ENCODE measurements around the gene BCAS1.

The BCAS1 gene

DNA sequence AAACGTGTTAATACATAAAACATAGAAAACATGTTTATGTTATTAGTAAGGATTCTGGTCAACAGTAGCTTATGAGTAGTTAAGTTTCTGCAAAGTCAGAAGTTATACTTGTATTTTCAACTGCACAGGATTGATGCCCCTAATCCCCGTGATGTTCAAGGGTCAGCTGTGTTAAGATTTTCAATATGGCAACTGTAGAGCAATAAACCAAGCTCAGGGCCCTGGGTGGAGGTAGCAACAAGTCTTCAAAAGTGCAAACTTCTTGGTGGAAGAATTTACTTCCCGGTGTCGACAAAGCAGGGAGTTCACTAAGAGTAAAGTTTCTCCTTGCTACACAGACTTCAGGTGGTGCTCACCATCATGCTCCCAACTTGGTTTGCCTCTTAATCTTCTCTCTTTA is 4.1 kb upstream of the BCAS1 start:
- DNase-seq (ENCODE audit: low spot score): no peak

DNA sequence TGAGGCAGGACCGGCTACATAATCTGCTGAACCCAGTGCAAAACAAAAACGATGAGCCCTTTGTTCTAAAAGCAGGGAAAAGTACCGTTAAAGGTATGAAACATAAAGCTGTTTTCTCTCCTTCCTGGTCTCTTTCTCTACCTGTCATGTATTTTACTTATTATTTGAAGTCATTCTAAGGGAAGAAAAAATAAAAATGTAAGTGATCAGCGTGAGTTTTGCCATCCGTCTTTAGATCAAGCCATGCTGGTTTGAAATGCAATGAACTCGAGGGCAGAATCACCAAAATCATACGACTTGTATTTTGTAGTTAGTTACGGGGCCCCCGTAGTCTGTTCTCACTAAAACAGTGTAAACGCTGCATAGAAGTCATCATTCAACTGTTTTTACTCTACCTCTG is 2.9 kb upstream of the BCAS1 start:
- no peak for DNase-seq (ENCODE audit: low spot score)

DNA sequence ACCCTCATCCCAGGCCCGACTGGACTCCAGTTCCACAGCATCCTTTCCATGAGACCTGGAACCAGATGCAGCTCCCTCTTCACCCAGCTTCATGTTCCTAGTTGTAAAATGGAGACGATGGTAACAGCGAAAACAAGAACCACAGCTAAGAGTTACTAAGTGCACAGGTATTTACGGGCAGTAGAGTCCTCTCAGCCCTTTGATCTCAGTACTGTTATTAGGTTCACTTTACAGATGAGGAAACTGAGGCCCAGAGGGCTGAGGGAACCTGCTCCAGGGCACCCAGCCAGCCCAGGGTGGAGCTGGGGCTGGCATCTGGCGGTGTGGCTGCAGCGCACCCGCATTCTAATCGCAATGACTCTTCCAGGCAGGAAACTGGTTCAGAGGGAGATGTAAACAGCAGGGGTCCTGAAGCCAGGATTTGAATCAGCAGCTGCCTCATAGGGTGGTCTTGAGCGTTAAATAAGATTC is 858 bp downstream of the BCAS1 start:
- no peak for DNase-seq (ENCODE audit: low spot score)

DNA sequence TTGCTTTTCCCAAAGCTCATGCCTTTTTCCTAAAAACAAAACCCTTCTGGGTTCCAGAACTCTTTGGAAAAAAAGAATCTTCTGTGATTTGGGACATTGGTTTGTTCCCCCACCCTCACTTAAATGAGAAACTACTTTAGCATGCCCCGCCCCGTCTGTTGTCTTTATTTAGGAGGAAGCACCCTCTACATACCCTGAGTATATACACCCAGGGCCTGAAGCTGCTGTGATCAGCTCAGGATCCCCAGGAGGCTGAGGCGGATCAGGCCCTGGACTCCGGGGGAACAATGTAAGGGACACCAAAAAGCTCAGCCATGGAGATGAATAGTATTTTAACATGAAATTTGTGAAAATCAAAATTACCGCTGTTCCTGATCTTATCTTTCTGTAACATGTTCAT is 1.4 kb downstream of the BCAS1 start:
- DNase-seq (ENCODE audit: low spot score): no peak

DNA sequence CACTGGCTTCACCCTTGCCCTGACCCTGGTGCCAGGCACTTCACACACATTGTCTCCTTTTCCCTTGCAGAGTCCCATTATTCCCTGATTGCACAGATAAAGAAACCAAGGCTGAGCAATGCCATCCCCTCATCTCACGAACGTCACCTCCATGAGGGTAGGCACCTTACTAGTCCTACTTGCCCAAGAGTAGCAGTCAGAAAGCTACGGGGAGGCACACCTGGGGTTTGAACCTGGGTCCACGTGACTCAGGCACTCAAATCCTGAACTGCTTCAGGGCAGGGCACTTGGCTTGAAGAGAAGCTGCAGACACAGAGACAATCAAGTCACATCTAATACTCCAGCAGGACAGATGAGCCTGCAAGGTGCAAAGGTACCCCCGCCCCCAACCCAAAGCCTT is 1.9 kb downstream of the BCAS1 start:
- DNase-seq (ENCODE audit: low spot score): no peak

DNA sequence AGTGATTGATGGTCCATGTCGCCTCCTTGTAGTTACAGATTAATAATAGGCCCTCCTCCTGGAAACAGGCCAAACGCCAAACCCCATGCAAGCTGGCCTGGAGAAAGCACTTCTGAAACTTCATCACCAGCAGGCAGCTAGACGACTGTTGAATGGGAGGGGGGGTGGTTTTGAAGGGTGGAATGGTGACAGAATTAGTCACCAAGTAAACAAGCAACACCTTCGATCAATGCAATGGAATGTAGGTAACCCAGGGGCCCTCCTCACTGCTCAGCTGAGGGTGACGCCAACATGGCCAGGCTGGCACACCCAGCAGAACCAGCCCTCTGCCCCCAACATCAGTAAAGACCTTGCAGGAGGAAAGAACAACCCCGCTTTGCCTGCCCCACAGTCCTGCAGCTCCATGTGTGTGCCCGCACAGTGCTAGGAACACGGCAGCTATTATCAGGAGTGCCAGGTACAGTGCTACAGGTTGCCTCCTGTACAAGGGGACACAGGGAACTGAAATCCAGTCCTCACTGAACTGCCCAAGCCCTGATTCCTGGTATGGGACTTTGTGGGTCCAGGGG is 2.7 kb downstream of the BCAS1 start:
- peak; percentile 25 for DNase-seq (ENCODE audit: low spot score)

DNA sequence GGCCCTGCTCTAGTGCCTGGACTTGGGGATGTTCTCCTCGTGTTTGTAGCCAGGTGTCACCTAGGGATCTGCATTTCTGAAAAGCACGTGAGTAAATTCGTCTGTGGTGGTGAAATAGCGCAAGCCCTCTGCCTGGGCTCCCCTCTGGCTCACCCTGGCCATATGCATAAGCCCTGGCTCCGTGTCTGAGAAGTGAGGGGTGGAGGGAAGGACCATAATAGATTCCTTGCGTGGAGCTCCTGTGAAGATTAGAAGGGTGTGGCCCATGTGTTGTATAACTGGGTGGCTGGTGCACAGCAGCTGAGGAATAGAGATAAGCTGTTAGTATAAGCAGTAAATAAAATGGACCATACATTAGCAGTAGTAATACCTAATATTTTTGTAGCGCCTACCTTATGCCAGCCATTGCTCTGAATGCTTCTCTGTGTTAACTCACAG is 4.8 kb downstream of the BCAS1 start:
- DNase-seq (ENCODE audit: low spot score): no peak

DNA sequence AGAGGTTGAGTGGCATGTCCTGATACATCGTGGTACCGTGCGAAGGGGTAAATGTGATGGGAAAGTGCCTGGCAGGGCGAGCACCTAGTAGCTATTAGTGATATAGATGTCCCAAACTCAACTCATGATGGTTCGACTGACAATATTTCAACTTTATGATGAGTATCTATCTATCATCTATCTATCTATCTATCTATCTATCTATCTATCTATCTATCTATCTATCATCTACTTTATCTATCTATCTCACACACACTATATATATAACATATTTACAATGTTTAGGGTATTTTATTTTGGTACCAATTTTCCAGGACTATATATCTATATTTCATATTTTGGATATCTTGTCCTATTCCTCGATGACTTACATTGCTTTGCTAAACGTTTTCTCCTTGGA is 5.5 kb downstream of the BCAS1 start:
- no peak for DNase-seq (ENCODE audit: low spot score)

DNA sequence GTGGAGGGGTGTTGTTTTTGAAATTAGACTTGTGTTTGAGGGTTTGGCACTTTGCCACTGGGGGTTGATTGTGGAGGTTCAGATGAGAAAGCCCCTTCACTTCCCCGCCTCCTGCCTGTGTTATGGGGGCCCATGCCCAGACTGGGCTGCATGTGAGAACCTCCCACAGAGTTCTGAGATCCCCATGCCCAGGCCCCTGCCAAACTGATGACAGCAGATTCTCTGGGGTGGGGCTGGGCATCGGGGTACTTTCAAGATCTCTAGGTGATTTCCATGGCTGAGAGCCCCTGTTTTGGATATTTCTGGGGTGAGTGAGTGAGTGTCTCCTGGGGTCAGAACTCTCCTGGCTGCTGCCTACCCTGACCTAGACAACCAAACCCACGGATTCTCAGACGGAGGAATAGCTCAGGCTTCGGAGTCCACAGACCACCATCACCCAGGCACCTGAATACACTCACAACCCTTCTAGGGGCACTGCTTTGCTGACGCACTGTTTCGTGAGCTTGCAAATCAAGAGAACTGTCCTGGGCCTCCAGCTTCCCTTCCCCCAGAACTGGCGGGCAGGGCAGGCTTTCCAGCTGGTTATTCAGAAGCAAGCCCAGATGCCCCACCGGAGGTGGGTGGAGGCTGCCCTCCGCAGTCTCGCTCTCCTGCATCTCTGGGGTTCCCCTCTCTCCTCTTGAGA is 6.3 kb downstream of the BCAS1 start:
- DNase-seq (ENCODE audit: low spot score): no peak

DNA sequence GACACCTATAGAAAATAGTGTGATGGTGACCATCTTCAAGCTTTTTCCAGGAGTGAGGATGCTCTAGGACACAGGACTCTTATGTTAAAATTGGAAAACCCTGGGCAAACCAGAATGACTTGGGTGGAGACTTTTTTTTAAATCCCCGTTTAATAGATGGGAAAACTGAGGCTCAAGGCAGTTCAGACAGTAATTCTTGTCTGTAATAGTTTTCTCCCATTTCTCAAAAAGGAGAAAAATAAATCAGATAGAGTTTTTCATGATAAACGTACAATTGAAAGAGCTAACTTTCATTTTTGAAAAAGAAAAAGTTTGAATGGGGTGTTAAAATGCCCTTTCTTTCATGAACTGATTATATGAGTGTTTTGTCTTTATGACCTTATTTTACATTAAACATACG is 6.8 kb downstream of the BCAS1 start:
- no peak for DNase-seq (ENCODE audit: low spot score)

DNA sequence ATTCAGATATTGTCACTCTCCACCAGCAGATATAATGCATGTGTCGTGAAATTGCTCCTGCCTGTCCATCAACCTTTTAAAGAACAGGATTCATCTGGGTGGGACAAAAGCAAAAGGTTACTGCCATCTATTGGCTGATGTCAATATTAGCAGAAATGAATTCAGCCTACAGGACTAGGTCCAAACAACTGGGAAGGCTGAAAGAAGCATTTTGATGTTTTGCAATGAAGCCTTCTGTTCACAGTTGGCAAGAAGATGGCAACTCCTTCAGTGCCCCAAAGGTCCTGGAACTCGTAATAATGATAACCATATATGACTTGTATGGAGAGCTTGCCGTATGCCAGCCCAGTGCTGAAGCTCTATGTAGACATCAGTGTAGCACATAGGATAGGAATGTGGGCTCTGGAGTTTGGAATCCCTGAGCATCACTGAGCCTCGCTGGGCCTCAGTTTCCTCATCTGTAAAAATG is 7.5 kb downstream of the BCAS1 start:
- DNase-seq (ENCODE audit: low spot score): peak; percentile 50

DNA sequence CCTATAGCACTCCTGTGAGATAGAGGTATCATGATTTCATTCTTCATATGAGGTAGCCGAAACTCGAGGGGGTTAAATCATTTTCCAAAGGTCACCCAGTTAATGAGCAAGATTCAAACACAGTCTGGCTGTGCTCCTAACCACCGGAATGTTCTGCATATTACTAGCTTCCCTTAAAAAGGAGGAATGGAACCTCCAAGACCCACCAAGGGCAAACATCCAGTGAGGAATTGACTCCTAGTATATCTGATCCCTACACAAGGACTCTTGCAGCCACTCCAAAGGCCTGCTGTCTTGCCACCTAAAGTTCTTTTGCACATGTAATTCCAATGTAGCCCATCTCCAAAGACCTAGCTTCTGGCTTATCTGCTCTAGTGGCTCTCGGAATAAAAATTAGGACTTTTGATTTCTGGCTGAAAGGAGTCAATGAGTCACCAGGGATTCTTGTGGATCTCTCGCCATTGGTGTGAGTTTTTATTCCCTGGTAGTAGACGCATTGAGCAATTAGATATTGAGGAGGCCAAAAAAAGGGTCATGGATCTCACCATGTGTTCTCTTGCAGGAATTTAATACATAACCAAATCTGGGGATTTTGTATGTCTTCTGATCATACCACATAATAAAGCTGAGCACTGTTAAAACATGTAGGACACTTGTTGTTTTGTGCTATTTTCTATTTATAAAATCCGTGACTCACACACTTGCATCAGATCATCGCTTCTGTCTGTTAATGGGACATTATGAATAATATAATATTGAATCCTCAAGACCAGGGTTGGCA is 9.1 kb downstream of the BCAS1 start:
- DNase-seq (ENCODE audit: low spot score): no peak

DNA sequence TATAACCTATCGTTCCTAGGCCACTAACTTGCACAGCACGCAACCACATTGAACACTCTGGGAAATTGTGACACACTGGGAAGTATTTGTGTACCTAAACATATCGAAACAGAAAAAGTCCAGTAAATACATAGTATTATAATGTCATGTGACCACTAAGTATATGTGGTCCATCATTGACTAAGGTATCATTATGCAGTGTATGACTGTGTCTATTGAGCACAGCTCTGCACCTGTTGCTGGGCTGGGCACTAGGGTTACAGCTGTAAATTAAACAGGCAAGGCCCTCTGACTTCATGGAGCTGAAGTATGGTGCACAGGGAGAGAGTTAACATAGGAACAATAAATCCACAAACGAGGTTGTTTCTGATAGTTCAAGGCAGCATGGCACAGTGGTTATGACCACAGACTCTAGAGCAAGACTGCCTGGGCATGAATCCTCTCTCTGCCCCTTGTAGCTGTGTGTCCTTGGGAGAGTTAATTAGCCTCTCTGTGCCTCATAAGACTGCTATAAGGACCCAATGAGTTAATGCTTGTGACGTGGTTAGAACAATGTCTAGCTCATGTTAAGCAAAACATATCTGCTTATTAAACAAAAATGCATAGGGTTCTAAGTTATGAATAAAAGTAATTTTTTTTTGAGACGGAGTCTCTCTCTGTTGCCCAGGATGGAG is 10.6 kb downstream of the BCAS1 start:
- no peak for DNase-seq (ENCODE audit: low spot score)

DNA sequence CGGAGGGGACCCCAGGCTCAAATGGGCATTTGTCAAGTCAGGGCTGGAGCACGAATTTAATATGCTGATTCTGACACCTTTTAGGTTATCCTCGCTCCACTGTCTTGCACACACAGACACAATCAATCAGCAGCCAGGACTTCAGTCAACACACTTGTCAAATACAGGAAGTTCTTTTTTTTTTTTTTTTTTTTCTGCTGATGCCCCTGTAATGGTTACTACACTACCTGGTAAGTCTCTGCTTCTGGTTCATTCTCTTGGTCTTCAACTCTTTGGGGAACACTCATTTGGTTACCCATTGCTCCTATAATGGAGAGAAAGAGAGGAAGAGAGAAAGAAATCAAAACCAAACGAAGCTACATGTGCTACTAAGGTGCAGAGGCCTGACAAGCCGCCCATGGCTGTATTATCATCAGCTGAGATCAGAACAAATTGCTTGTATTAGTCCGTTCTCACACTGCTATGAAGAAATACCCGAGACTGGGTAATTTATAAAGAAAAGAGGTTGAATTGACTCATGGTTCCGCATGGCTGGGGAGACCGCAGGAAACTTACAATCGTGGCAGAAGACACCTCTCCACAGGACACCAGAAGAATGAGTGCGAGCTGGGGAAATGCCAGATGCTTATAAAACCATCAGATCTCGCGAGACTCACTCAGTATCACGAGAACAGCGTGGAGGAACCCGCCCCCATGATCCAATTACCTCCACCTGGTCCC is 11.8 kb downstream of the BCAS1 start:
- DNase-seq (ENCODE audit: low spot score): no peak

DNA sequence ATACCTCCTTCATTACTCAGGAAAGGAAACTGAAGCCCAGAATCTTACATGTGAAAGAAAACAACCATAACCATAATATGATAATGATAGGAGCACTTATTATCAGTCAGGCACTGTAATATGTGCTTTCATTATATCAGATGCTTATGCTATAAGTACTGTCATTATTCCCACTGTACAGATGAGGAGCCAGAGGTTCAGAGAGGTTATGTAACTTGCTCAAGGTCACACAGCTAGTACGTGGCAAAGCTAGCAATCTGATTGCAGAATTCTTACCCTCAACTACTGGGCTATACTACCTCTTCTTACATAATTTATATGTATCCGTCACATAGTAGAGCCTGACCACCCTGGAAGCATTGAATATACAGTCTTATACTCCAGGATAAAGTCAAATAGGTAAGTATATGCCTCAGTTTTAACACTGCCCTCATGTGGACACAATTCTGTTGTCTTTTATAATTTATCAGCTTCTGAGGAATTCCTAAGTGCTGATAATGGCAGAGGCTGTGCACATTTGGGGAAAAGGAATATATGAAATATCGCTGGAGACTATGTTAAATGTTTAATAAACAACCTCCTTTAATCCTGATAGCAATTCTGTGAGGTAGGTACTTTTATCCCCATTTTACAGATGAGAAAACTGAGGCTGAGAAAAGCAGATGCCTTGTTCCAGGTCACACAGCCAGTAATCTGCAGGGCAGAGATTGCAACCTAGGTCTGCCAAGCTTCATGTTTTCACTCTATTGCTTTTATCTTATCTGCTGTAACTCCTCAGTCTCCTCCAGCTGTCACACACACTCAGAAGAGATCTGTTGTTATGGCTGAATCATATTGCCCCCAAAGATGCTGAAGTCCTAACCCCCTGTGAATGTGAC is 13.4 kb downstream of the BCAS1 start:
- DNase-seq (ENCODE audit: low spot score): no peak

DNA sequence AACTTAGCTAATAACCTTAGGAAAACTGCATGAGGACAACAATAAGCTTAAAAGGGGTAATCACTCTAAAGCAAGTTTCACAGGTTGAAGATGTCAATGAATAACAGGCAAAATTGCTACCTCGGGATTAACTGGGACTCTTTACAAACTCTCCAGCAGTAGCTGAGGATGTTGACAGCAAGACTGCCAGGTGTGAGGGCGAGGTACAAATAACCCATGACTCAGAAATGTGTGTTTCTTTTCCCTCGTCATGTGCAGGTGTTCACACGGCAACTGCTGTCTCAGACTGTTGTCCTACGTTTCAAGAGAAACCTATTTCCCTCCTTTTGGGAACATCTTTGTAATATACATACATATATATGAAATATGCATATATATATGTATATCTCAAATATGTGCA is 15.9 kb downstream of the BCAS1 start:
- no peak for DNase-seq (ENCODE audit: low spot score)

DNA sequence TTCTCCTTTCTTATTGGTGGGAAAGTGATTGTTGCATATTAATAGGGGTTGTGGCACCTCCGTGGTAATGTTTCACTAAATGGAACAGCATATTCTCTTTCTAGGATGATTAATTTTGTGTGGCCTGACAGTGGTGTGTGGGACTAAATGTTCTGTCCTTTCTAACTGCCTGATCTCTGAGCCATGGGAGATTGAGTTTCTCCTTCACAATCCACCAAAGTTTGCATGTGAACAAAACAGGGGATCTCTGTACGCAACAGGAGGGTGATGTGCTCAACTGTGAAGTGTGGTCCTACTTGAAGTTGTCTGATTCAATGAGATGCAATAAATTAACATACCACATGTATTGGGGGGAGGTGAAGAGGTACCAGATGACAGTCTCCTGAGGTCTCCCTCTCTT is 19.3 kb downstream of the BCAS1 start:
- no peak for DNase-seq (ENCODE audit: low spot score)

DNA sequence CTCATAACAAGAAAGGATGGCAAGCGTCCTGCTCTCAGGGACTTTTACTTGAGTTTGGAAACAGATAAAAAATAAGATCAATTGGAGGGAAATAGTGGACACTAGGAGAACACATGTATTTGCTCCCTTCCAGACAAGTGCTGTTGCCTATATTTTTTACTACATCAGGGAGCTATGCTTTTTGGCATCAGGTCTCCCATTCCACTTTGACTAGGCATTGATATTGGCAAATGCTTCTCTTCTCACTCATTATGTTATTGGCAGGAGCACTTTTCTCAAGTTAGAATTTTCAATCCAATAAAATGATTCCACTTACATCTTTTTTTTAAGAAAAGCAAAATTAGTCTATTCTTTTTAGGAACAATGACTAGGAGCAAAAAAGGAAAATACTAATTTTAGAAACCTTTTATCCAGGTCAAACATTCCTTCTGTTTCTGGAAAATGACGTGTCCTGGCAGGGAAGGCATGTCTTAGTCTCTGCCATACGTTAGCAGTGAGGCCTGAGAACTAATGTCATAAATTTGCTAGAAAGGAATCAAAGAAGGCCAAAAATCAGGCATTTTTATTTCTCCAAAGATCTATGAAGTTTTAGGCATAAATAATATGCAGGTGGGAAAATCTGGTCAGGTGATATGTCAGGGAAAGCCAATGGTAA is 21.4 kb downstream of the BCAS1 start:
- DNase-seq (ENCODE audit: low spot score): no peak

DNA sequence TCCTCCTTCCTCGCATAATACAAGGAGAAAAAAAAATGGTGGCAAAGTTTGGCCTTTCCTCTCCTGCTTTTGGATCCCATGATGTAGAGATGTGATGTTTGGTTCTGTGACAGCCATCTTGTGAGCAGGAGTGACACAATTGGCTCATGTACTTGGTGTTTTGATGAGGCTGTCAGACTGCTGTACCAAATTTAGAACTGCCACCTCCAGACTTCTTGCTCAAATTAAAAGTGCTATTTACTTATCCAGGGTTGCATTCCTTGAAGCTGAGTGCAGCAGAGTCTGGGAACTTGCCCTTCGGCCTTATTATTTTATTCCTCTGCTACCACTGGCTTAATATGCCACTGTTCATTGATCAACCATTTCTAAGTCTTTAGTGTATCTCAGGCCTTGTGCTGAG is 21.9 kb downstream of the BCAS1 start:
- DNase-seq (ENCODE audit: low spot score): no peak

DNA sequence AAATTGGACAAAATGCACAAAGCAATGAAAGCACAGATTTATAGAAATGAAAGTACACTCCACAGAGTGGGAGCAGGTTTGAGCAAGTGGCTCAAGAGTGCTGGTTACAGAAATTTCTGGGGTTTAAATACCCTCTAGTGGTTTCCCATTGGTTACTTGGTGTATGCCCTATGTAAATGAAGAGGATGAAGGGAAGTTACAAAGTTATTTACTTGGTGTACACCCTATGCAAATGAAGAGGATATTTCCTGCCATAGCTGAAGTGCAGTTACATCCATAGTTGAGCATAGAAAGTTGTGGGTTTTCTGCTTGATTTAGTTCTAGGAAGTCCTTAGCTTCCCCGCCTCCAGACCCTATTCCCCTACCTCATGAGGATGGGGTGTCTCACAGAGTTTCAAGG is 22.7 kb downstream of the BCAS1 start:
- no peak for DNase-seq (ENCODE audit: low spot score)

All from AG08396 (cell line).